SK-N-SH (cell line): Measurements from ENCODE around the gene TTC7B.

Experiments used
- EZH2phosphoT487 ChIP-seq: fragments of 200-600 bp; sonication (generic); IDR thresholded peaks from 2 replicates; pipeline ENCODE4 v1.6.1; 2017; ENCODE audit warnings: low read depth, mixed run types, mild to moderate bottlenecking, antibody characterized with exemption, moderate library complexity, borderline replicate concordance
- FOXM1 ChIP-seq: IDR thresholded peaks from 2 replicates; pipeline ENCODE4 v1.4.0; 2012; ENCODE audit warnings: low read depth, mild to moderate bottlenecking
- JUND ChIP-seq: IDR thresholded peaks from 2 replicates; pipeline ENCODE4 v1.4.0; 2012
- MXI1 ChIP-seq: IDR thresholded peaks from 2 replicates; pipeline ENCODE4 v1.6.1; 2012; ENCODE audit warnings: mild to moderate bottlenecking, low read depth, low read length, improper control_type of control experiment
- REST ChIP-seq: IDR thresholded peaks from 2 replicates; pipeline ENCODE4 v1.6.1; 2012; ENCODE audit warnings: mild to moderate bottlenecking, low read depth, low read length, moderate library complexity
- RFX5 ChIP-seq: IDR thresholded peaks from 2 replicates; pipeline ENCODE4 v1.6.1; 2012; ENCODE audit warnings: mild to moderate bottlenecking, improper control_type of control experiment, low read length
- TF ChIP-seq, protein P1 (sequence below): fragments of 200-600 bp; sonication (generic); IDR thresholded peaks from 2 replicates; pipeline ENCODE4 v1.6.1; 2017; ENCODE audit warnings: antibody characterized with exemption, mild to moderate bottlenecking, moderate library complexity
- TF ChIP-seq, protein P2 (sequence below): fragments of 150-350 bp; IDR thresholded peaks from 2 replicates; pipeline ENCODE4 v1.6.1; 2017; ENCODE audit warnings: antibody characterized with exemption, low read length, low read depth, borderline replicate concordance

GRCh38 chr14:90687680-90688079 lies 128.6 kb downstream of the TTC7B start:
- TF ChIP-seq, protein P1, sequence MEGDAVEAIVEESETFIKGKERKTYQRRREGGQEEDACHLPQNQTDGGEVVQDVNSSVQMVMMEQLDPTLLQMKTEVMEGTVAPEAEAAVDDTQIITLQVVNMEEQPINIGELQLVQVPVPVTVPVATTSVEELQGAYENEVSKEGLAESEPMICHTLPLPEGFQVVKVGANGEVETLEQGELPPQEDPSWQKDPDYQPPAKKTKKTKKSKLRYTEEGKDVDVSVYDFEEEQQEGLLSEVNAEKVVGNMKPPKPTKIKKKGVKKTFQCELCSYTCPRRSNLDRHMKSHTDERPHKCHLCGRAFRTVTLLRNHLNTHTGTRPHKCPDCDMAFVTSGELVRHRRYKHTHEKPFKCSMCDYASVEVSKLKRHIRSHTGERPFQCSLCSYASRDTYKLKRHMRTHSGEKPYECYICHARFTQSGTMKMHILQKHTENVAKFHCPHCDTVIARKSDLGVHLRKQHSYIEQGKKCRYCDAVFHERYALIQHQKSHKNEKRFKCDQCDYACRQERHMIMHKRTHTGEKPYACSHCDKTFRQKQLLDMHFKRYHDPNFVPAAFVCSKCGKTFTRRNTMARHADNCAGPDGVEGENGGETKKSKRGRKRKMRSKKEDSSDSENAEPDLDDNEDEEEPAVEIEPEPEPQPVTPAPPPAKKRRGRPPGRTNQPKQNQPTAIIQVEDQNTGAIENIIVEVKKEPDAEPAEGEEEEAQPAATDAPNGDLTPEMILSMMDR, result no peak
- TF ChIP-seq JUND, result no peak
- no peak for TF ChIP-seq RFX5
- no peak for TF ChIP-seq MXI1
- TF ChIP-seq EZH2phosphoT487, result no peak
- TF ChIP-seq, protein P2, sequence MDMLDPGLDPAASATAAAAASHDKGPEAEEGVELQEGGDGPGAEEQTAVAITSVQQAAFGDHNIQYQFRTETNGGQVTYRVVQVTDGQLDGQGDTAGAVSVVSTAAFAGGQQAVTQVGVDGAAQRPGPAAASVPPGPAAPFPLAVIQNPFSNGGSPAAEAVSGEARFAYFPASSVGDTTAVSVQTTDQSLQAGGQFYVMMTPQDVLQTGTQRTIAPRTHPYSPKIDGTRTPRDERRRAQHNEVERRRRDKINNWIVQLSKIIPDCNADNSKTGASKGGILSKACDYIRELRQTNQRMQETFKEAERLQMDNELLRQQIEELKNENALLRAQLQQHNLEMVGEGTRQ, result no peak
- TF ChIP-seq REST, result no peak
- no peak for TF ChIP-seq FOXM1
